KBM-7 (cell line): ENCODE results near the gene FOXP4.

ENCODE experiments used
- DNase-seq: peaks from one replicate; pipeline ENCODE4 v3.0.0-alpha.2; 2015
- in situ Hi-C: fragments of 300-500 bp; cut with MboI; formaldehyde crosslinking; loops from 2 replicates; pipeline ENCODE4 v1.14.3; 2020; ENCODE audit warnings: low sequenced_read_pairs, low pct_unique_long_range_greater_than_20kb, mixed read lengths

The FOXP4 gene

DNA sequence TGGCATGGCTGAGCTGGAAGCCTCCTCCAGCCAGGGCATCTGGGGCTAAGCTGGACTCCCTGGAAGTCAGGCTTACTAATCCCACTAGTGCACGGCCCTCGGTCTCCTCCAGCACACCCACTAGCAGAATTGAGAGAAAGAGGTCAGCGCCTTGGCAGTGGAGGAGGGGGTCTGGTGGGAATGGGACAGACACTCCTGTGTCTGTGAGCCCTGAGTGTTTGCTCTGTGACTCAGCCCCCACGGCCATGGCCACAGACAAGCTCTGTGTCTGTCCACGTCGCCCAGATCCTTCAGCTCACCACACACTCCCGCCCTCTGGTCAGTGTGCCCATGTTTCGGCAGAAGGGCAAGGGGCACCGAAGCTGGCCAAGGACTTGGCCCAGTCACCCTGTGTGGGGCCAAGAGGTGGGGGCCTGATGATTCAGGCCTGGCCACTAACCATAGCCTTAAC is 100.9 kb downstream of the FOXP4 start:
- DNase-seq, result no peak
- in situ Hi-C loops, result no loop called here

DNA sequence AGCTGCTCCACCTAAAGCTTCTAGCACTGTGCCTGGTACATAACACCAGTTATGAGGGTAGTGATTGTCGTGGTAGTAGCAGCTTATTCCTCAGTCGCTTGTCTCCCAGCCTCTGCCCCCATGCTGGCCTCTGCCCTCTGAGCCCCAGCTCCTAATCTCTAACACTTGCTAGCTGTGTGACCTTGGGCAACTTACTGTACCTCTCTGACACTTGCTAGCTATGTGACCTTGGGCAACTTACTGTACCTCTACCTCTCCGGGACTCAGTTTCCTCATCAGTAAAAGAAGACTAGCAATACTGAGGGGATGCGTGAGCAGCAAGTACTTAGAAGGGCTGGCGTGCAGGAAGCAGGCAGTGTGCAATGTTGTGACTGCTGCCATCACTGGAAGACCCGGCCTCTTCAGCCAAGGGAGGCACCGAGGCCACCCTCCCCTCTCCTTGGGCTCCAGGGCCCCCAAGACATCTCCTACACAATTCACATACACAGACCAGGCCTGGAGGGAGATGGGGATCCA is 101.9 kb downstream of the FOXP4 start:
- in situ Hi-C loops, result no loop called here
- no peak for DNase-seq

DNA sequence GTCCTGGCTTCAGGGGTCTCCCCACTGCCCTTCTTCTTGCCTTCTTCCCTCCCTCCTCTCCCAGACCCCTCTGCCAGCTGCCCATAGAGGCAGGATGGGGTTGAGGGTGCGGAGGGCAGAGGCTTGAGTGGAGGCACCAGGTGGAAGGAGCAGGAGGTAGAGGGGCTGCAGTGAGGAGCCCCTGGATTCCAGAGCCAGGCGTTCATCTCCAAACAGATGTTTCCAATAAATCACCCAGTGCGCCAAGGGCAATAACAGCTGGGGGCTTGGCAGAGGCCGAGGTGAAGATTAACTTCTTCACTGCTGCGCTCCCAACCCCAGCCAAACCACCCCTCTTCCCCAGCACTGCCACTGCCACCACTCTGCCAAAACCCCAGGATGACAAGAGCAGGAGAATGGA is 102.7 kb downstream of the FOXP4 start:
- in situ Hi-C loops, result no loop called here
- no peak for DNase-seq

DNA sequence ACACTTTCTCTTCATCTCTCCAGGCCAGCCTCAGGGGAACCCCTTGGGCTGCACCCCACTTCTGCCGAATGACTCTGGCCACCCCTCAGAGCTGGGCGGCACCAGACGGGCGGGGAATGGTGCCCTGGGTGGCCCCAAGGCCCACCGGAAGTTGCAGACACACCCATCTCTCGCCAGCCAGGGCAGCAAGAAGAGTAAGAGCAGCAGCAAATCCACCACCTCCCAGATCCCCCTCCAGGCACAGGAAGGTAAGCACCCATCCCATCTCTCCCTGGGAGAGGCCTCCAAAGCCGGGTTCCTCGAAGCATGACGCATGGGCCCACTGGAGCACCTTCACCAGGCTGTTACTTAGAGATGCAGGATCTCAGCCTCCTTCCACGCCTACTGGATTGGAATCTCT is 103.4 kb downstream of the FOXP4 start:
- in situ Hi-C loops, result no loop called here

DNA sequence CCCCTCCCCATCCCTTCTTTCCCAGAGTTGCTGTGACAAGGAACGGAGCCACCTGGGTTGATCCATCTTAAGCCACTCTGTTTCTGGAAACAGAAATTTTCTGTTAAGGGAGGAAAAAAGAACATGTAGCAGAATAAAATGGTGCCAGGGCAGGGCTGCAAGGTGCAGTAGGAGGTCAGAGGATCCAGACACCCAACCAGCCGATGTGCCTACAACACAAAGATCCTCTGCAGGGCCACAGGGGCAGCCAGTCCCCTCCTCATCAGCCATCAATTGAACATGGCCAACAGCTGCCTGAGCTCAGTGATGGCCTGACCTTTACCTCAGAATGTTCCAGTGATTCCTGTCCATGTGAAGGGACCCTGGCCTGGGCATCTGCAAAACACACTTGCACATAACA is 103.9 kb downstream of the FOXP4 start:
- no peak for DNase-seq
- in situ Hi-C loops, result no loop called here

More for the DNA sequence above, 103.4 kb downstream of the FOXP4 start:
- no peak for DNase-seq

DNA sequence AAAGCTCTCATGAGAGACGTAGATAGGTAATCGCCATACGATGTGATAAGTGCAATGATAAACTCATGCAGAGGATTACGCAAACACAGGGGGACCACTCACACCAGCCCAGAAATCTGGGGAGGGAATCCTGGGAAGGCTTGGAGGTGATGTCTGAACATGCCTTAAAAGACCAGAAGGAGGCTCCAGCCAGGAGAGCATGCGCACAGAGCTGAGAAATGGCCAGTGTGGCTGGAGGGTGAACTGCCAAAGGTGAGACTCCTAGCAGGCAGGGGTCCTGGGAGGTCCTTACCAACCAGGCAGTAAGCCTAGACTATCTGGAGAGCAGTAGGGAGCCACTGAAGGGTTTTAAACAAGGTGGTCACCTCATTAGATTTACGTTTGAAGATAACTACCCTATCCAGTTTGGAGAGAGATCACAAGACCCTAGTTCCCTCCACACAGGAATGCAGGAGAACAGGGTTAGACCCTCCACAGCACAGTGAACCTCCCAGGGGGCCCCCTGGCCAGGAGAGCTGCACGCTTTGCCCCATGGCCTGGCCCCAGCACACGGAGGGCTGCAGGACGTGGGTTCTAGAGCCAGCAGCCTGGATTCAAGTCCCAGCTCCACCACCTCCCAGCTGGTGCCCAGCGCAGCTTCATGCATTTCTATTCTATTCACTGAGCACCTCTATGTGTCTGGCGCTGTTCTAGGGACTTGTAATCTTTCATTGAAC is 105.2 kb downstream of the FOXP4 start:
- no peak for DNase-seq
- in situ Hi-C loops, result no loop called here
